Fibroblast of the aortic adventitia (primary cell): ENCODE results near the gene PLPPR4. TPM values are rescaled to one million over a fixed set of nuclear protein-coding genes. Genes with fewer than 3 reads are reported as not detected.
"Not testable (repeated sequence)": the region's sequence is repeated elsewhere in the genome, so short reads cannot be mapped to it uniquely, and the experiment has no call there.

Experiments
- DNase-seq: peaks from one replicate; pipeline ENCODE4 v3.0.0-alpha.2; 2010; ENCODE audit warnings: low read depth
- H3K4me3 ChIP-seq: 2 replicates; pipeline ENCODE4 v1.5.1; 2011; ENCODE audit warnings: low read depth, mild to moderate bottlenecking, control low read depth, low read length, moderate library complexity
- CTCF ChIP-seq: IDR thresholded peaks from 2 replicates; pipeline ENCODE4 v1.5.1; 2011; ENCODE audit warnings: mild to moderate bottlenecking, low read length, control low read depth, inconsistent platforms; ENCODE audit not compliant: insufficient read depth
- total RNA-seq: library from RNA; depleted of rRNA; stranded (reverse); fragments of >200 nt; gene quantifications from 2 replicates; pipeline ENCODE4 v1.2.3, GENCODE V29; 2012; ENCODE audit warnings: low replicate concordance

The PLPPR4 gene
- total RNA-seq, 1 donor: 2.8 TPM

DNA sequence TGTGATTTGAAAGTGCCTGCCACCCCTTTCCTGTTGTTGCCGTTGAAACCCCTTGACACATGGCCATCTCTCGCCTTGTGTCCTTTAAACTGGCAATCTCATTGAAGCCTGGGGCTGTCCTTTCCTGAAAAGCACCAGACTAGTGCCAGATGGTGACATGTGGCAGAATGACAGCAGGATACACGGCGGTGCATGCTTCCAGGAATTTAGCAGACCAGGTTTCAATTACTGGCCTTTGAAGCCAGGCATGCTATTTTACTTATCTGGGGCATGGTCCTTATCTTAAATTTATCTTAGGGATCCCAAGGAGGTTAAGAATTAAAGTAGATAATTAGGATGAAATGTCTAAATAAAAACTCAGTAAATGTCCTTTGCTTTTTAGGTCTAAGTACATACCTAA, 15.2 kb downstream of the PLPPR4 start:
- no peak for TF ChIP-seq CTCF
- no peak for DNase-seq
- H3K4me3 ChIP-seq: no peak overlapping the region

- DNase-seq: no peak
- no peak overlapping the region for H3K4me3 ChIP-seq
- no peak for TF ChIP-seq CTCF
Measured at GRCh38 chr1:99281105-99281504, 16.8 kb downstream of the PLPPR4 start.

- H3K4me3 ChIP-seq: no peak overlapping the region
- TF ChIP-seq CTCF: no peak
- no peak for DNase-seq
Measured at GRCh38 chr1:99282536-99282935, 18.2 kb downstream of the PLPPR4 start.

DNA sequence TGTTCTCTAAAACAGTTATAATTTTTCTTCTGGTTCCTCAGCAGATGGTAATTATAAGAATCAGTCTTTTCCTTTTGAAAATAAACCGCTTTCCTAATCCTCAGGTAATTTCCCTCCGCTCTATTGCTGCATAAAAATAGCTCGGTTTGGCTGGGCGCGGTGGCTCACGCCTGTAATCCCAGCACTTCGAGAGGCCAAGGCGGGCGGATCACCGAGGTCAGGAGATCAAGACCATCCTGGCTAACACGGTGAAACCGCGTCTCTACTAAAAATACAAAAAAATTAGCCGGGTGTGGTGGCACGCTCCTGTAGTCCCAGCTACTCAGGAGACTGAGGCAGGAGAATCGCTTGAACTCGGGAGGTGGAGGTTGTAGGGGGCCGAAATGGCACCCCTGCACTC, 19.2 kb downstream of the PLPPR4 start:
- DNase-seq, H3K4me3 ChIP-seq: not testable (repeated sequence)

GRCh38 chr1:99292886-99293285, 28.6 kb downstream of the PLPPR4 start:
- TF ChIP-seq CTCF: no peak
- DNase-seq: no peak
- no peak overlapping the region for H3K4me3 ChIP-seq

- no peak for TF ChIP-seq CTCF
- DNase-seq: no peak
- no peak overlapping the region for H3K4me3 ChIP-seq
Measured at GRCh38 chr1:99297923-99298322, 33.6 kb downstream of the PLPPR4 start.

DNA sequence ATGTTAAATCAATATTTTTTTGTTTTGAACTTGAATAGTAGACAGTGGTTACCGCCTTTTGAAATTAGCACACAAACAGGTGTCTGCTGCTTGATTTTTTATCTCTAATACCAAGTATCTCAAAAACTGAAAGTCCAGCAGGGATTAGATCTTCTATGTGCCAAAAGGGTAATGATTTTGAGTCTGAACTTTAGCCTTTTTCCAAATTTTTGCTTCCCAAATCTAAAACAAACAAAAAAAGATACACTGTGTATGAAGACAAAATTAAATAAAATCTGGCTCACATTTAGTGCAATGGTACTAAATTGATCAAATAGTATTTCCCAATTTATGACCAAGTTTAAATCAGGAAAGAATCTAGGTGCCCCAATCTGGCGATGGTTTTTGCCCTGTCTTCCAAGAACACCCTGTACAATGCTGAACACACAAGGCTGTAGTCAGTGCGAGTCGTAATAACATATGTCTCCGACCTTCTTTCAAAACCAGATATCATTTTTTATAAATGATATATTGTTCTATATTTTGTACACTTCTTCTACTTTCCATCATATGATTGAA, 40.5 kb downstream of the PLPPR4 start:
- no peak overlapping the region for H3K4me3 ChIP-seq
- no peak for DNase-seq
- TF ChIP-seq CTCF: no peak
